HL-60 (cell line): Measurements from ENCODE around the gene ARL2BP.

Source experiments
- GABPA ChIP-seq: IDR thresholded peaks from 2 replicates; pipeline ENCODE4 v1.6.1; 2012; ENCODE audit warnings: low read depth
- POLR2AphosphoS5 ChIP-seq: IDR thresholded peaks from 2 replicates; pipeline ENCODE4 v1.6.1; 2012; ENCODE audit warnings: low read depth
- TF ChIP-seq, protein P1 (sequence below): IDR thresholded peaks from one replicate; pipeline ENCODE4 v1.5.1; 2011; ENCODE audit warnings: low read length, control low read depth, inconsistent platforms; ENCODE audit not compliant: insufficient read depth
- TF ChIP-seq, protein P2 (sequence below): IDR thresholded peaks from 2 replicates; pipeline ENCODE4 v1.6.1; 2012; ENCODE audit warnings: low read depth; ENCODE audit not compliant: insufficient replicate concordance

DNA sequence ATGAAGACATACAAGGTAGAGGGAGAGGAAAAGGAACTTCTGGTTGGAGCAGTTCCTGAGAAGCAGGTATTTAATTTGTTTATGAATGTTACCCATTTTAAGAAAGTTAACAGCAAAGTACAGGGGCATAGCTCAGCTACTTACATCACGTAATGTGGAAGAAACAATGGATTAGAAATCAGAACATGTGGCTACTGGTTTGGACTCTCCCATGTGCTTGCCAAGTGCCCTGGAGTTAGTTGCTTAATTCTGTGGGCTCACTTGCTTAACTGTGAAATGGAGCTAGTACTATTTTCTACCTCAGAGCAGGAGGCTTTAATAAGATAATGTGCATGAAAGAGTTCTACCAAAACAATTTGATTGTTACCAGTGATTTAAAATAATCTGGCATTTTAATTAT, 31.6 kb upstream of the ARL2BP start:
- TF ChIP-seq, protein P1, sequence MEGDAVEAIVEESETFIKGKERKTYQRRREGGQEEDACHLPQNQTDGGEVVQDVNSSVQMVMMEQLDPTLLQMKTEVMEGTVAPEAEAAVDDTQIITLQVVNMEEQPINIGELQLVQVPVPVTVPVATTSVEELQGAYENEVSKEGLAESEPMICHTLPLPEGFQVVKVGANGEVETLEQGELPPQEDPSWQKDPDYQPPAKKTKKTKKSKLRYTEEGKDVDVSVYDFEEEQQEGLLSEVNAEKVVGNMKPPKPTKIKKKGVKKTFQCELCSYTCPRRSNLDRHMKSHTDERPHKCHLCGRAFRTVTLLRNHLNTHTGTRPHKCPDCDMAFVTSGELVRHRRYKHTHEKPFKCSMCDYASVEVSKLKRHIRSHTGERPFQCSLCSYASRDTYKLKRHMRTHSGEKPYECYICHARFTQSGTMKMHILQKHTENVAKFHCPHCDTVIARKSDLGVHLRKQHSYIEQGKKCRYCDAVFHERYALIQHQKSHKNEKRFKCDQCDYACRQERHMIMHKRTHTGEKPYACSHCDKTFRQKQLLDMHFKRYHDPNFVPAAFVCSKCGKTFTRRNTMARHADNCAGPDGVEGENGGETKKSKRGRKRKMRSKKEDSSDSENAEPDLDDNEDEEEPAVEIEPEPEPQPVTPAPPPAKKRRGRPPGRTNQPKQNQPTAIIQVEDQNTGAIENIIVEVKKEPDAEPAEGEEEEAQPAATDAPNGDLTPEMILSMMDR, result no peak
- TF ChIP-seq GABPA, result no peak
- TF ChIP-seq POLR2AphosphoS5, result no peak
- TF ChIP-seq, protein P2, sequence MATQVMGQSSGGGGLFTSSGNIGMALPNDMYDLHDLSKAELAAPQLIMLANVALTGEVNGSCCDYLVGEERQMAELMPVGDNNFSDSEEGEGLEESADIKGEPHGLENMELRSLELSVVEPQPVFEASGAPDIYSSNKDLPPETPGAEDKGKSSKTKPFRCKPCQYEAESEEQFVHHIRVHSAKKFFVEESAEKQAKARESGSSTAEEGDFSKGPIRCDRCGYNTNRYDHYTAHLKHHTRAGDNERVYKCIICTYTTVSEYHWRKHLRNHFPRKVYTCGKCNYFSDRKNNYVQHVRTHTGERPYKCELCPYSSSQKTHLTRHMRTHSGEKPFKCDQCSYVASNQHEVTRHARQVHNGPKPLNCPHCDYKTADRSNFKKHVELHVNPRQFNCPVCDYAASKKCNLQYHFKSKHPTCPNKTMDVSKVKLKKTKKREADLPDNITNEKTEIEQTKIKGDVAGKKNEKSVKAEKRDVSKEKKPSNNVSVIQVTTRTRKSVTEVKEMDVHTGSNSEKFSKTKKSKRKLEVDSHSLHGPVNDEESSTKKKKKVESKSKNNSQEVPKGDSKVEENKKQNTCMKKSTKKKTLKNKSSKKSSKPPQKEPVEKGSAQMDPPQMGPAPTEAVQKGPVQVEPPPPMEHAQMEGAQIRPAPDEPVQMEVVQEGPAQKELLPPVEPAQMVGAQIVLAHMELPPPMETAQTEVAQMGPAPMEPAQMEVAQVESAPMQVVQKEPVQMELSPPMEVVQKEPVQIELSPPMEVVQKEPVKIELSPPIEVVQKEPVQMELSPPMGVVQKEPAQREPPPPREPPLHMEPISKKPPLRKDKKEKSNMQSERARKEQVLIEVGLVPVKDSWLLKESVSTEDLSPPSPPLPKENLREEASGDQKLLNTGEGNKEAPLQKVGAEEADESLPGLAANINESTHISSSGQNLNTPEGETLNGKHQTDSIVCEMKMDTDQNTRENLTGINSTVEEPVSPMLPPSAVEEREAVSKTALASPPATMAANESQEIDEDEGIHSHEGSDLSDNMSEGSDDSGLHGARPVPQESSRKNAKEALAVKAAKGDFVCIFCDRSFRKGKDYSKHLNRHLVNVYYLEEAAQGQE, result no peak
